Tibial nerve (tissue), 4 donors: ENCODE results near the gene C1orf174.

ENCODE experiments used
- CTCF ChIP-seq, 5 experiments: fragments of 200-600 bp in 3 of 5; fragments of 450-650 bp in 2 of 5; sonication (generic) in 3 of 5; IDR thresholded peaks; one replicate each; pipeline ENCODE4 v1.5.1; 2016 to 2019; ENCODE audit warnings: antibody characterized with exemption in 5 of 5, mild to moderate bottlenecking in 3 of 5, moderate library complexity in 2 of 5
- EP300 ChIP-seq, 2 donors: sonication (generic); formaldehyde crosslinking; IDR thresholded peaks; one replicate each; pipeline ENCODE4 v1.6.1; 2017; ENCODE audit warnings: antibody characterized with exemption in 2 of 2, mild to moderate bottlenecking in 1 of 2
- POLR2A ChIP-seq, 2 donors: fragments of 450-650 bp; IDR thresholded peaks; one replicate each; pipeline ENCODE4 v1.6.1; 2017; ENCODE audit warnings: antibody characterized with exemption in 2 of 2, mild to moderate bottlenecking in 2 of 2, moderate library complexity in 2 of 2

- TF ChIP-seq EP300 (IDR thresholded peaks at IDR 0.05) (no peak), CTCF (IDR thresholded peaks at IDR 0.05) (no peak), POLR2A (IDR thresholded peaks at IDR 0.05) (no peak)
Observed at GRCh38 chr1:3943123-3943431, 43.0 kb upstream of the C1orf174 start.
